PC-3 (cell line): Measurements from ENCODE around the gene RAP1GAP2. TPM values are rescaled to one million over a fixed set of nuclear protein-coding genes. Genes with fewer than 3 reads are reported as not detected.

Experiments used
- ATAC-seq: fragments of 200-7000 bp; cut with Tn5 transposase; 2 replicates; pipeline ENCODE4 v1.9.1; 2020; ENCODE audit warnings: mild to moderate bottlenecking, moderate library complexity
- BruUV-seq: library from RNA; stranded (reverse); fragments of 400-500 nt; replicated peaks from 2 replicates; lab custom pipeline; 2021; lab: Mats Ljungman, UMichigan
- CTCF ChIA-PET: fragments of 300-600 bp; sonication (Branson Sonifier 250); formaldehyde crosslinking; loops from one replicate; lab custom pipeline; 2022; ENCODE audit warnings: antibody characterized with exemption; lab: Charles Lee
- POLR2A ChIA-PET: fragments of 300-600 bp; sonication (Branson Sonifier 250); formaldehyde crosslinking; loops from one replicate; lab custom pipeline; 2022; ENCODE audit warnings: antibody characterized with exemption; ENCODE audit not compliant: unreplicated experiment; lab: Charles Lee
- DNase-seq: peaks from one replicate; pipeline ENCODE4 v3.0.0-alpha.2; 2015
- H2AFZ ChIP-seq: fragments of 300-600 bp; sonication (generic); 2 replicates; pipeline ENCODE4 v1.6.0; 2016; ENCODE audit warnings: antibody characterized with exemption, low read length
- H3F3A ChIP-seq: fragments of 300-600 bp; sonication (generic); one replicate; pipeline ENCODE4 v1.6.0; 2017; ENCODE audit warnings: antibody characterized with exemption, low read length, control low read depth, mild to moderate bottlenecking; ENCODE audit not compliant: unreplicated experiment
- H3K27ac ChIP-seq: fragments of 300-600 bp; sonication (generic); 2 replicates; pipeline ENCODE4 v1.5.1; 2016; ENCODE audit warnings: mild to moderate bottlenecking, low read length
- H3K27me3 ChIP-seq: fragments of 300-600 bp; sonication (generic); 2 replicates; pipeline ENCODE4 v1.6.1; 2016; ENCODE audit warnings: low read length, mixed read lengths
- H3K36me3 ChIP-seq: fragments of 300-600 bp; sonication (generic); 2 replicates; pipeline ENCODE4 v1.6.1; 2016; ENCODE audit warnings: low read depth, mixed run types, low read length, mixed read lengths
- H3K4me1 ChIP-seq: fragments of 300-600 bp; sonication (generic); 2 replicates; pipeline ENCODE4 v1.5.1; 2016; ENCODE audit warnings: low read length; ENCODE audit not compliant: insufficient read depth
- H3K4me2 ChIP-seq: fragments of 300-600 bp; sonication (generic); 2 replicates; pipeline ENCODE4 v1.6.0; 2016; ENCODE audit warnings: low read length
- H3K4me3 ChIP-seq: fragments of 300-600 bp; sonication (generic); 2 replicates; pipeline ENCODE4 v1.5.1; 2016; ENCODE audit warnings: mild to moderate bottlenecking, low read length, mixed read lengths
- H3K79me2 ChIP-seq: fragments of 300-600 bp; sonication (generic); 2 replicates; pipeline ENCODE4 v1.6.1; 2017; ENCODE audit warnings: low read length, mixed read lengths
- H3K9ac ChIP-seq: fragments of 300-600 bp; sonication (generic); 2 replicates; pipeline ENCODE4 v1.6.0; 2016; ENCODE audit warnings: mild to moderate bottlenecking, low read length
- H3K9me2 ChIP-seq: fragments of 300-600 bp; sonication (generic); replicated peaks from 2 replicates; pipeline ENCODE4 v1.6.1; 2016; ENCODE audit warnings: mixed run types, low read length, mixed read lengths
- H3K9me3 ChIP-seq: fragments of 300-600 bp; sonication (generic); 2 replicates; pipeline ENCODE4 v1.6.1; 2016; ENCODE audit warnings: low read length, mixed read lengths
- H4K20me1 ChIP-seq: fragments of 300-600 bp; sonication (generic); 2 replicates; pipeline ENCODE4 v1.6.1; 2016; ENCODE audit warnings: low read length, mixed read lengths
- EZH2 ChIP-seq: fragments of 300-600 bp; sonication (generic); IDR thresholded peaks from one replicate; pipeline ENCODE4 v1.6.1; 2017; ENCODE audit warnings: antibody characterized with exemption, mild to moderate bottlenecking, low read length; ENCODE audit not compliant: unreplicated experiment
- EZH2phosphoT487 ChIP-seq: fragments of 300-600 bp; sonication (generic); IDR thresholded peaks from 2 replicates; pipeline ENCODE4 v1.6.1; 2018; ENCODE audit warnings: mild to moderate bottlenecking, antibody characterized with exemption, low read length, borderline replicate concordance
- intact Hi-C: fragments of 100-400 bp; cut with micrococcal nuclease; formaldehyde crosslinking; loops from 2 replicates; pipeline ENCODE4 v1.9.0; 2023
- total RNA-seq: library from RNA; depleted of rRNA; stranded (reverse); fragments of >200 nt; gene quantifications from 2 replicates; pipeline ENCODE4 v1.2.3, GENCODE V29; 2014
- TF ChIP-seq, protein P1 (sequence below): fragments of 300-600 bp; sonication (generic); conservative IDR thresholded peaks from 2 replicates; pipeline ENCODE4 v1.5.1; 2017; ENCODE audit warnings: antibody characterized with exemption, low read depth, mild to moderate bottlenecking, low read length

The RAP1GAP2 gene
- total RNA-seq, 1 experiment from 2014 or later, result 14.5 TPM

- Histone ChIP-seq H2AFZ (no peak overlapping the region), H3K9me2 (no peaks in the 10 kb centered on the region), H4K20me1 (no peaks in the 10 kb centered on the region), H3K36me3 (no peaks in the 10 kb centered on the region), H3K27ac (no peak overlapping the region), H3K4me2 (no peak overlapping the region), H3K4me1 (peaks cover 7% of the 10 kb centered on the region; the same call in 1 of the 2 replicates), H3K4me3 (no peak overlapping the region), H3K27me3 (no peaks in the 10 kb centered on the region), H3F3A (no peaks in the 10 kb centered on the region), H3K9me3 (no peaks in the 10 kb centered on the region), H3K9ac (no peak overlapping the region), H3K79me2 (peaks cover 12% of the 10 kb centered on the region)
- no TSS peak for BruUV-seq
- intact Hi-C loops, result no loop called here
- POLR2A ChIA-PET, result no interaction called here
- DNase-seq, result no peak
- no peak for ATAC-seq
- CTCF ChIA-PET, result no interaction called here
- TF ChIP-seq, protein P1, sequence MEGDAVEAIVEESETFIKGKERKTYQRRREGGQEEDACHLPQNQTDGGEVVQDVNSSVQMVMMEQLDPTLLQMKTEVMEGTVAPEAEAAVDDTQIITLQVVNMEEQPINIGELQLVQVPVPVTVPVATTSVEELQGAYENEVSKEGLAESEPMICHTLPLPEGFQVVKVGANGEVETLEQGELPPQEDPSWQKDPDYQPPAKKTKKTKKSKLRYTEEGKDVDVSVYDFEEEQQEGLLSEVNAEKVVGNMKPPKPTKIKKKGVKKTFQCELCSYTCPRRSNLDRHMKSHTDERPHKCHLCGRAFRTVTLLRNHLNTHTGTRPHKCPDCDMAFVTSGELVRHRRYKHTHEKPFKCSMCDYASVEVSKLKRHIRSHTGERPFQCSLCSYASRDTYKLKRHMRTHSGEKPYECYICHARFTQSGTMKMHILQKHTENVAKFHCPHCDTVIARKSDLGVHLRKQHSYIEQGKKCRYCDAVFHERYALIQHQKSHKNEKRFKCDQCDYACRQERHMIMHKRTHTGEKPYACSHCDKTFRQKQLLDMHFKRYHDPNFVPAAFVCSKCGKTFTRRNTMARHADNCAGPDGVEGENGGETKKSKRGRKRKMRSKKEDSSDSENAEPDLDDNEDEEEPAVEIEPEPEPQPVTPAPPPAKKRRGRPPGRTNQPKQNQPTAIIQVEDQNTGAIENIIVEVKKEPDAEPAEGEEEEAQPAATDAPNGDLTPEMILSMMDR, result no peak
- TF ChIP-seq EZH2phosphoT487 (no peak), EZH2 (no peak)
Measured at GRCh38 chr17:2978991-2979390, 182.8 kb downstream of the RAP1GAP2 start.

DNA sequence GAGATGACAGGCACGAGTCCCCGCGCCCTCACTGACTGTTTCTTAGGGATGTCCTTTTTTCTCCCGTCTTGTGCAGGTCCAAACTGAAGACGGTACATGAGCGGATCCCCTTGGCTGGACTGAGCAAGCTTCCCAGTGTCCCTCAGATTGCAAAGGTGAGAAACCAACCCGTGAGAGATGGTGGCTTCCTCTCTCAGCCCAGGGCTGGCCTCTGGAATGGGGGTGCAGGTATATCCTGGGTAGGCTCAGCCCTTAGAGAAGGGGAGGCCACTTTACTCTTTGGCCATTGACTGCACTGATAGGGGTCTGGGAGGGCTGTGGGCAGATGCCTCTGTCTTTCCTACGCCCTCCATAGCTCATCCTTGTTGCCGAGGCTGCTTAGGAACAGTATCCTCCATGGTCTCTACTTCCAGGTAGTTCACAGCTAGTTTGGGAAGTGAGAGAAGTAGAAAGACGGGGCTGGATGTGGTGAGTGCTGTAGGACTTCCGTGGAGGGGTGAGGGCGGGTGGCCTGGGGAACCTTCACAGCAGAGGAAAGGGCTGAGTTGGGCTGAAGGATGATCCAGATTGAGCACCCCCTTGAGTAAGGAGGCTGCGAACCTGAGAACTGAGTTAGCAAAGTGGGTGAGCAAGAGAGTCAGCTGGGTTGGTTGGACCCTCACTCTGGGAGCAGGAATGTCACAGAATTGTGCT, 184.1 kb downstream of the RAP1GAP2 start:
- ChIA-PET CTCF (no interaction called here), POLR2A (no interaction called here)
- no peak for ATAC-seq
- no TSS peak for BruUV-seq
- Histone ChIP-seq H3K9me2 (no peaks in the 10 kb centered on the region), H3F3A (no peaks in the 10 kb centered on the region), H3K27ac (no peak overlapping the region), H3K4me1 (peaks cover 7% of the 10 kb centered on the region; the same call in 1 of the 2 replicates), H3K9me3 (no peaks in the 10 kb centered on the region), H3K4me3 (no peak overlapping the region), H4K20me1 (no peaks in the 10 kb centered on the region), H3K27me3 (no peaks in the 10 kb centered on the region), H3K79me2 (peaks cover 12% of the 10 kb centered on the region), H3K9ac (no peak overlapping the region), H3K4me2 (no peak overlapping the region), H3K36me3 (no peaks in the 10 kb centered on the region; the same call in 1 of the 2 replicates), H2AFZ (no peak overlapping the region)
- no peak for DNase-seq
- TF ChIP-seq, protein P1, result no peak
- intact Hi-C loops, result no loop called here

GRCh38 chr17:2980904-2981246, 184.6 kb downstream of the RAP1GAP2 start:
- Histone ChIP-seq H3K9ac (no peak overlapping the region), H3K4me3 (no peak overlapping the region), H3K4me2 (no peak overlapping the region), H3K9me2 (no peaks in the 10 kb centered on the region), H3K27me3 (no peaks in the 10 kb centered on the region), H3K9me3 (no peaks in the 10 kb centered on the region), H3F3A (no peaks in the 10 kb centered on the region), H3K27ac (no peak overlapping the region), H3K36me3 (no peaks in the 10 kb centered on the region; the same call in 1 of the 2 replicates), H2AFZ (no peak overlapping the region), H3K79me2 (peaks cover 8% of the 10 kb centered on the region), H4K20me1 (no peaks in the 10 kb centered on the region), H3K4me1 (peaks cover 7% of the 10 kb centered on the region; the same call in 1 of the 2 replicates)
- no peak for DNase-seq
- ChIA-PET POLR2A (no interaction called here), CTCF (no interaction called here)
- TF ChIP-seq EZH2phosphoT487 (no peak), EZH2 (no peak)
- BruUV-seq, result no TSS peak
- intact Hi-C loops, result no loop called here
- no peak for ATAC-seq
